Gastroesophageal sphincter (tissue), 3 donors: Measurements from ENCODE around the gene FBXO42.

Experiments
- CTCF ChIP-seq, 4 experiments: fragments of 200-600 bp in 2 of 4; fragments of 450-650 bp in 2 of 4; sonication (generic) in 1 of 4; IDR thresholded peaks; one replicate each; pipeline ENCODE4 v1.5.1; 2017 to 2019; ENCODE audit warnings: antibody characterized with exemption in 4 of 4, mild to moderate bottlenecking in 2 of 4, moderate library complexity in 2 of 4
- POLR2A ChIP-seq, 2 donors: fragments of 450-650 bp; IDR thresholded peaks; one replicate each; pipeline ENCODE4 v1.6.1; 2017; ENCODE audit warnings: antibody characterized with exemption in 2 of 2, mild to moderate bottlenecking in 2 of 2, moderate library complexity in 1 of 2
- POLR2AphosphoS5 ChIP-seq: sonication (generic); formaldehyde crosslinking; IDR thresholded peaks from one replicate; pipeline ENCODE4 v1.6.1; 2017; ENCODE audit warnings: antibody characterized with exemption

GRCh38 chr1:16256478-16256877, 95.8 kb downstream of the FBXO42 start:
- TF ChIP-seq POLR2AphosphoS5 (no peak), CTCF (IDR thresholded peaks at IDR 0.05) (no peak), POLR2A (IDR thresholded peaks at IDR 0.05) (no peak)
